Non-pigmented ciliary epithelial cell (primary cell): ENCODE data around the gene CYTH1.
A peak's percentile ranks its signal among the peaks of the same experiment; 100 is the strongest.

Source experiments
- DNase-seq: peaks from one replicate; pipeline ENCODE4 v3.0.0-alpha.2; 2010; ENCODE audit warnings: low read depth

The CYTH1 gene

GRCh38 chr17:78781893-78782304 lies at the start of gene CYTH1:
Gene CYTH1 (minus strand): TSS chr17:78782273. CDS start chr17:78782223, 50 bp downstream.
- no peak for DNase-seq

GRCh38 chr17:78829477-78829876 lies 47.4 kb upstream of the CYTH1 start:
- DNase-seq = no peak

DNA sequence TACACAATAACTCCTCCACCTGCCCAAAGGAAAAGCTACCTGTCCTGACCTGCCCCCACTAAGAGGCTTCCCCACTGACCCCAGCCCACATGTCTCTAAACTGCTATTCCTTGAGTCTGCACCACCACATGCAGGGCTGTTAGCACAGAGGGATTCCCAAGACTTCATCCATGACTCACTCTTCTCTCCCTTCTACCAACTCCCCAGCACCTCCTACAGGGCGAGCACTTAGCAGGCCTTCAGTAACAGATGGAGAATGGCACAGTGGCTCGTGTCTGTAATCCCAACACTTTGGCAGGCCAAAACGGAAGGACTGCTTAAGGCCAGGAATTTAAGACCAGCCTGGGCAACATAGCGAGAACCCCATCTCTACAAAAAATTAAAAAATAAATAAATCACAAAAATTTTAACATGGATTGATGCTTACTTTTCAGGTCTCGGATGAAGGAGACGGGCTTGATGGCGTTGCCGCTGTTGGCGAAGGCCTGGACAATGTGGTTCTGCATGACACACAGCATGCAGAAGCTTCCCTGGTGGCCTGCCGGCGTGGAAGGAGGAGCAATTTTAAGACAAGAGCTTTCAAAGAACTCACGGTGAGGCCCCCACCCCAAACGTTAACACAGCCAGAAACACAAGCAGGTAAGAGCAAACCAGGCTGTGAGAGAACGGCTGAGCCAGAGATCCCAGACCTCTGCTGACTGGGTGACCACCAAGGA lies 46.6 kb upstream of the CYTH1 start:
- no peak for DNase-seq

GRCh38 chr17:78826836-78827509 lies 44.9 kb upstream of the CYTH1 start:
- DNase-seq = no peak

DNA sequence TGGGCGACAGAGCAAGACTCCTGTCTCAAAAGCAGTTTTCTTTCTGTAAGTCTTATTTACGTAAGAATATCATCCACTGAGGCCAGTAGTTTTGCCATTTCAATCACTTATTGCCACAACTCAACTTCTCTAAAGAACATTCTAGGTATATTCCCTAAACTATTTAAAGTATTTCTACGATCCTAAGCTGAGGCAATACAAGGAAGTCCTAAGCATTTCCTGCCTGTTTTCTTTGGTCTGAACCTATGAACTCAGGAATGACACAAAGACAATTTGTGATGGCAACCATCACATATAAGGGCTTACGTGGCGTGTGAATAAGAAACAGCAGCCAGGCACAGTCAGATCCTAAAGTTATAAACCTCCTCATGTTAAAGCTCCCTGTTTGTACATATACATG lies 44.3 kb upstream of the CYTH1 start:
- no peak for DNase-seq

DNA sequence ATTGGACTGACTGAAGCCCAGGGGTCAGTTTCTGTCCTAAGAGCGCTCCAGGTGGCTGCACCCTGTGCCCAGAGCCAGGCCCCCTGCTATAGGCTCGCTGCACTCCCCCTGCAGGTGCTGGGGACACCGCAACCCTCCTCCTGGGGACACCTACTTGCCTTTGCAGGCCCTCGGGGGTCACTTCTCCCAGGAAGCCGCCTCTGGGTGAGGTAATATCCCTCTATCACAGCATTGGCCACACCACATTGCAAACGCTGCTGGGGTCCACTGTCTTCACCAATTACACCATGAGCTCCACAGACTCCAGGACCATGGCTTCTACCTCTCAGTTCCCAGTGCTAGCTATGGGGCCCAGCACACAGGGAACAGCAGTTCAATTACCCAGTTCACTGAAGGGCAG lies 43.6 kb upstream of the CYTH1 start:
- no peak for DNase-seq

GRCh38 chr17:78824240-78824639 lies 42.2 kb upstream of the CYTH1 start:
- DNase-seq = no peak

DNA sequence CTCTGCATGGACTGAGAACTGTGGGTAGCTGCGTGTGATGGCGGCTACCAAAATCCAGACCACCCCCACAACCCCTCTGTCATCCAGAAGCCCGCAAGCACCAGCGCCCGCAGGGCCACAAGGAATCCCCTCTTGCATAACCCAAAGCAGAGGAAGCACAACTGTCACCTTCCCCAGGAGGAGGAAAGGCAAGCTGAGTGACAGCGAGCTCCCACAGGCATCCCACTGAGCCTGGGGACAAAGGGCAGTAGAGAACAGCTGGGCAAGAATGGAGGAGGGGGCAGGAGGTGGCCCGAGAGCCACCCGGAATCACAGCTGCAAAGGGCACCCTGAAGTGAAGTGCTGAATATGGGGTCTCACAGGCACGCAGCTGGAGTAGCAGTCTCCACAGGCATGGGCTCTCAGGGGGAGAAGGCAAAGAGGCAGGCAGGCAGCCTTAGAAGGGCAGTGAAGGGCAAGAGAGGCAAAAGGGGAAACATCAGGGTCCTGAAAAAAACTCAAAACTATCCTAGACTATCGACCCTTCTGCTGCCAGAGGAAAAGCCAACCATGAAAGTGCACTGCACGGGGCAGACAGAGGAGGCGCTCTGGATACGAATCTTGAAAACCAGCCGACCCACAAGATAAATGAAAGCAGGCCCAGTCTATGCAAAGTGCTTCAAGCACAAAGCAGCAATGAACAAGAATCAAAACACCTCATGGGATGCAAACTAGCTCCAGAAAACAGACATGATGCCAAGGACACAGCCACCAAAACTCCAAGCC lies 41.4 kb upstream of the CYTH1 start:
- no peak for DNase-seq

DNA sequence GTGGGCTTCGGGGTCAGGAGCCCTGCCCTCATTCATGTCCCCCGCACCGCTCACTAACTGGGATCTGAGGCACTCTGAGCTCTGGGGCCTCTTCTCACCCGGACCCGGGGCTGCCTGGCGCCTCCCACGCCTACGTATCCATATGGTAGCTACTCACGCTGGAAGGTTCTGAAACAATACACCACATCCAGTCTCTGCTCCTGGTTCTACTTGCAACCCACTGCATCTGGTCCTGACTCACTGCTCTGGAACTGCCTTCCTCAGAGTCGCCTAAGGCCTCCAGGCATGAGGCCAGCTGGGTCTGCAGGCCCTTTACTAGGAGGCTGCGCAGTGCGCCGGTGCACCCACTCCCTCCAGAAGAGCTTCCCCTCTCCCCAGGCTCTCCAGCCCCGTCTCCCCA lies 40.5 kb upstream of the CYTH1 start:
- DNase-seq = peak; percentile 92

DNA sequence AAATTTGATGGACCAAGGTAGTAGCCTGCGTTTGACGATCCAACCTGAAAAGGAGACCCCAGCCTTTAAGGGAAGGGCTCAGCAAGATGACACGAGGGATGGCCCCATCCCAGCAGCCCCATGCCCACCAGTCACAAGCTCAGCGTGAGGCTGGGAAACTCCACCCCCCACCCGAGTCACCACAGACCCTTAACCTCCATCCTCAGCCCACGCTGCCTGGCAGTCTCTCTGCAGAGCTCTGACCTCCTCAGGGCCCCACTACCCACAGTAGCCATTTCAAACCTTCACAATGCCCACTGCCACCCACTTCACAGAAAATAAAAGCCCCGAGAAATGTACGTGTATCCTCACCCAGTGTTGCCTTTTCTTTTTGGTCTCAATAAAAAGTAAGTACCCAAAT lies 39.9 kb upstream of the CYTH1 start:
- no peak for DNase-seq

- DNase-seq = no peak
Observed at GRCh38 chr17:78820841-78821240, 38.8 kb upstream of the CYTH1 start.

DNA sequence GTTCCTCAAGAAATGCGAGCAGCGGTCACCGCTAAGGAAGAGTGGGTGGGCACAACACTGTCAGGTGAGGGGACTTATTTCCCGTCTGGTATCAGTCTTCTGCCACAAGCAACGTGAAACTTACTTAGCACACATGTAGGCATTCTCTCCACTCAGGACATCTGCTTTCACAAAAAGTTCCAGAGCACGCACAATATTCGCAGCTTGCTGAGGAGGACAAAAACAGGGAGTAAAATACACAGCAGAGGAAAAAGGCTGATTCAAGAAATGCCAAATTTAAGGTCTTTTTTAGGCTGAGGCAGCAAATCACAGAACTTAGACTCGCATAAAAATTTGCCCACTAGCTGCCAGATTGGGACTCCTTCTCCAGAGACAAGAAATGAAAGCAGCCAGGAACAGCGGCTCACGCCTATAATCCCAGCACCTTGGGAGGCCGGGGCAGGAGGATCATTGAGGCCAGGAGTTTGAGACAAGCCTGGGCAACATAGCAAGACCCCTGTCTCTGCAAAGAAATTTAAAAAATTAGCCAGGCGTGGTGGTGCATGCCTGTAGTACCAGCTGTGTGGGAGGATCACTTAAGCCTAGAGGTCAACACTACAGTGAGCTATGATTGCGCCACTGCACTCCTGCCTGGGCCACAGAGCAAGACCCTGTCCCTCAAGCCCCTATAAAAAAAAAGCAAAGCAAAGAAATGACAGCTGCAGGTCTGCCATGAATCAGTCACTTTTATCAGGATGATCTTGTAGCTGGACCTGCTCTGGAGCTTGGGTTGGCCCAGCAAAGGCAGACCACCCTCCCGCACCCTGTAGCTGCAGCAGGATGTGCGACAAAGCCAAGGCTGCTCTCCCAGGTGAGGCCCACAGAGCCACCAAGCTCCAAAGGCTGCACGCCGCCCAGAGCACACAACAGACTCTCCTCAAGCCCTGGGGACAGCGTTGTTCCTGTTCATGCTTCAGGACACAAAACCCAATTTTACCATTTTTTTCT lies 38.0 kb upstream of the CYTH1 start:
- no peak for DNase-seq

DNA sequence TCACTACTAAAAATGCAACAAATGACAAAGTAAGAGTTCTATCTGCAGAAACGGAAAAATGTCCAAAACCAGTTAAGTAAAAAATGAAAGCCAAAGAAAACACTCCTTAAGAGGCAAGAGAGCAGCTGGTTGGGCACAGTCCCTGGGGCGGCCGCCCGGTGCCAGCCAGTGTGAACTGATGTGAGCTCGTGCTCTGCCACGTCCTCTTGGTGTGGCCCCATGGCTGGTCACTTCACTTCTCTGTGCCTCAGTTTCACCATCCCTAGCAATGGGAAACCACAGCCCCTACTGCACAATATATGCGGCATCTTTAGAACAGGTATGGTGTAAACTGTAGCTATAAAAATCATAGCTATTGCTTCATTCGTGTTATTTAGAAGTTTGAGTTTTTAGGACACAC lies 37.3 kb upstream of the CYTH1 start:
- no peak for DNase-seq

- DNase-seq = no peak
Observed at GRCh38 chr17:78818932-78819331, 36.9 kb upstream of the CYTH1 start.

GRCh38 chr17:78818152-78818846 lies 36.2 kb upstream of the CYTH1 start:
- no peak for DNase-seq

DNA sequence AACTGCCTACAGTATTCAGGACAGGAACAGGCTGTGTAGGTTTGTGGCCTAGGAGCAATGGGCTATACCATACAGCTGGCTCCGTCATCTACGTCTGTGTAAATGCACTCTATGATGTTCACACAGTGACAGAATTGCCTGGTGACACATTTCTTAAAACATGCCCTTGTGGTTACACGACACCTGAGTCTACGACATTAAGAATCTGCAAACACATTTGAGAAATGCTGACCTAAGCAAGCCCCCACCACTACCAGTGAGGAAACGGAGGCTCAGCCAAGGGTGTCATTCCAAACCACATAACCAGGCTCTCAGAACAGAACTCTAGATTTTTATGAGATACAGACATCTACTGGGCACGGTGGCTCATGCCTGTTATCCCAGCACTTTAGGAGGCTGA lies 35.0 kb upstream of the CYTH1 start:
- DNase-seq = no peak

GRCh38 chr17:78815696-78816095 lies 33.6 kb upstream of the CYTH1 start:
- no peak for DNase-seq

- no peak for DNase-seq
Observed at GRCh38 chr17:78812855-78813254, 30.8 kb upstream of the CYTH1 start.

DNA sequence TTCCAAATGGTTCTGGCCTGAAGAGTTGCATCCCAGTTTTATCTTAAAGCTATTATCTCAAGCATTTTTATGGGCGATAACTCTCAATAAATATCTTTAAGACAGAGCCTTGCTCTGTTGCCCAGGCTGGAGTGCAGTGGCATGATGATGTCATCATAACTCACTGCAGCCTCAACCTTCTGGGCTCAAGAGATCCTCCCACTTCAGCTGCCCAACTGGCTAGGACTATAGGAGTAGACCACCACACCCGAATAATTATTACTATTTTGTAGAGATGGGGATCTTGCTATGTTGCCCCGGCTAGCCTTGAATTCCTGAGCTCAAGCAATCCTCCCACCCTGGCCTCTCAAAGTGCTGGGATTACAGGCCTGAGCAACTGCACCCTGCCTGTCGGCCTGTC lies 26.1 kb upstream of the CYTH1 start:
- no peak for DNase-seq

- DNase-seq = no peak
Observed at GRCh38 chr17:78806451-78806850, 24.4 kb upstream of the CYTH1 start.

DNA sequence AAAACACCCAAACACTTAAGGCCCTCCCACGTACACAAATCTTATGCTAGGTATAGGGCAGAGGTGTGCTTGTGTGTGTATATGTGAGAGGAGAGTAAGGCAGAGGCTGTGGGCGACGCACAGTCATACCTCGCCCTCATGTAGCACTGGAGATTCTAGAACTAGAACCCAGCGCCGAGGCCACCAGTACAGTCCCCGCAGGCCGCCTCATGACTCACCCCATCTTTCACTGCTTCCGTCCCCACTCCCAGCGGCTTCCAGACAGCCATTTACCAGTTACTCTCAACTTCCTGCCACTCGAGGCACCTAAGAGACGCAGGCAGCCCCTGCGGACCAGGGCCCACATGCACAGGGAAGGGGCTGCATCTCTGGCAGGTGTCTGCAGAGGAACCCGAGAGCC lies 23.2 kb upstream of the CYTH1 start:
- no peak for DNase-seq
